ENCODE measurements around the gene ABR.
"Not testable (repeated sequence)": the region's sequence is repeated elsewhere in the genome, so short reads cannot be mapped to it uniquely, and the experiment has no call there.

ABR gene

DNA sequence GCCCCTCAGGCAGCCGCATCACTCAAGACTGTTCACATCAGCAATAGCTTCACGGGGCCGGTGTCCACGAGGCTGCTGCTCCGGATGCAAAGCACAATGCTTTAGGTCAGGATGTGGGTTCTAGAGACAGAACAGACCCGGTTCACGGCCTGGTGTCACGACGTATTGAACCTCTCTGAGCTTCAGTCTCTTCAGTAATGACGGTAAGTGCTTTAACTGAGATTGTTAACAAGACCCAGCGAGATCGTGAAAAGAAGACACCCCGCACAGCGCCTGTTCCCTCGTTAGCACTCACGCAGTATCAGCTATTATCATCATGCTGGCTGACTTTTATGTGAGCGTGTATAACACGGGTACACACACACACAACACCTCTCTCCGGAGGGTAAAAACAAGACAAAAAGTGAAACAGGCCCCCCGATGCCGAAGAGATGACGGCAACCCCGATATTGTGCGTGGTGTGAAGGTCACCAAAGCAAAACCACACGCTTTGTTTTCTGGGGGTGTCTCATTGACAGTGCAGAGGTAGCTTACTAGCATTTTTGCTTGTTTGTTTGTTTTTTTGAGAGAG lies 21.4 kb upstream of the ABR start:
- no peak for FAIRE-seq

DNA sequence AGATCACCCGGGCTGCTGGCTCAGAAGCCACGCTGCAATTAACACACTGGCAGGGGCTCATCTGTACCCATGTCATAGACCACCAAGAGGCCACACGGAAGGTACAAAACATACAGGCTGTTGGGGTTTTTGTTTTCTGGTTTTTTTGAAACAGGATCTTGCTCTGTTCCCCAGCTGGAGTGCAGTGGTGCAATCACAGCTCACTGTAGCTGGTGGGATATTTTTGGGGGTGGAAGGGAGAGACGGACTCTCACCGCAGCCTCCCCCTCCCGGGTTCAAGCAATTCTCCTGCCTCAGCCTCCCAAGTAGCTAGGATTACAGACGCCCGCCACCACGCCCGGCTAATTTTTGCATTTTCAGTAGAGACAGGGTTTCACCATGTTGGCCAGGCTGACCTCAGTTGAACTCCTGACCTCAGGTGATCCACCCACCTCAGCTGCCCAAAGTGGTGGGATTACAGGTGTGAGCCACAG lies 19.5 kb upstream of the ABR start:
- FAIRE-seq = not testable (repeated sequence)

DNA sequence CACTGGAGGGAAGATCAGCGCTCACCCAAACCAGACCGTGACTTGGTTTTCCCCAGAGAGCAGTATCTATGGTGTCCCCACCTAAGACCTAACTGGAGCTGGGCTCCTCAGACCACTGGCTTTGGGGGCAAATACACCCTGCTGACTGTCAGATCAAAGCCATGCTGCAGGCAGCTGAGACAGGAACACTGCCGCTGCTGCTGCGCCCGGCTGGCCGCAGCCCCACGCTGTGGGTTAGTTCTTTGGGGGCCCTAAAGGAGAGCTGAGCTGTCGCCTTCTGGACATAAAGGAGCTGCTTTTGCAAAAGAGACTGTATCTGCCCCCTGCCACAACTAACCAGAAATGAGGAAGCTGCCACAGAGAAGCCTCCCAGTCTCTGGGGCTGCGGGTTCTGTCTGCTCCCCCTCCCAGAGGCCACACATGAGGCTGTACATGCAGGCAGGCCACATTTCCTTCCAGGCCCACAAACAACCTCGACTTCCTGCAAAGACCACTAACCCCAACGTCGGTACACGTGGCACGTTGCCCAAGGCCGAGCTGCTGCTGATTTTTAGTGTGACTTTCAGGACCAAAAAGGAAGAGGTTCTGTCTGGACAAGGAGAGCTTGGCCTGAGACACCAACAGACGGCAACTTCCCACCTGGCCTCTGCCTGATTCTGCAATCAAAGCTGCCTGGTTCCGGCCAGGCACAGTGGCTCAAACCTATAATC lies 18.2 kb upstream of the ABR start:
- FAIRE-seq = no peak

DNA sequence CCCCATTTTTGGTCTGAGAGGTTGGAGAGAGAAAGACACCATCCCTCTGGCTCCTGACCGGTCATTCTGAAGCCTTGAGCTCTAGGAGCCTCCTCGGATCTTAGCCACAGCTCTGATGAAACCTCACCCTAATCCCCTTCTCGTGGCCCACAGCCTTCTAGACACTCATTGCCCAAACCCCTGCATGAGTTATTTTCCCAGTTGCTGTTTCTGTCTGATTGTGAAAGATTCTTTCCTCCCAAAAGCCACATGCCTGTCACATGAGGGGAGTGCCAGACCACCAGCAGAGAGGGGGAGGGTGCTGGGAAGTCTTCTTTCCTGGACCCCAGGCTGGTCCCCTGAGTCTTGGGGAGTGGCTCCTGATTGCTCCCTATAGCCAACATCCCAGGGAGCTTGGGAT lies 17.6 kb upstream of the ABR start:
- no peak for FAIRE-seq

DNA sequence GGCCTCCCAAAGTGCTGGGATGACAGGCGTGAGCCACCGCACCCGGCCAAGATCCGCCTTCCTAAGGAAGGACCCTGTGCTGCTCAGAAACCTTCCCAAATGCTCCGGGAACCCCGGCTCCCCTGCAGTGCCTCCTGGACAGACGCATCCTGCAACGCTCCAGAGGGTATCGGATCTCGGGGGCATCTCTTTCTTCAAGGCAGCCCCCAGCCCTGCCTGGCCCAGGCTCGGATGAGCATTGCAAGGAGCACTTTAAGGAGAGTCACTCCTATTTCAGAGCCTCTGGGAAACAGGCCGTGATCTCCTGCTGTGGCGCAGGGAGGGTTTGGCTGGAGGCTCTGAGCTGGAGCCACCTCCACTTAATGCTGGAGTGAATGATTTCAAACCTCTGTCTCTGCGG lies 17.2 kb upstream of the ABR start:
- no peak for FAIRE-seq

DNA sequence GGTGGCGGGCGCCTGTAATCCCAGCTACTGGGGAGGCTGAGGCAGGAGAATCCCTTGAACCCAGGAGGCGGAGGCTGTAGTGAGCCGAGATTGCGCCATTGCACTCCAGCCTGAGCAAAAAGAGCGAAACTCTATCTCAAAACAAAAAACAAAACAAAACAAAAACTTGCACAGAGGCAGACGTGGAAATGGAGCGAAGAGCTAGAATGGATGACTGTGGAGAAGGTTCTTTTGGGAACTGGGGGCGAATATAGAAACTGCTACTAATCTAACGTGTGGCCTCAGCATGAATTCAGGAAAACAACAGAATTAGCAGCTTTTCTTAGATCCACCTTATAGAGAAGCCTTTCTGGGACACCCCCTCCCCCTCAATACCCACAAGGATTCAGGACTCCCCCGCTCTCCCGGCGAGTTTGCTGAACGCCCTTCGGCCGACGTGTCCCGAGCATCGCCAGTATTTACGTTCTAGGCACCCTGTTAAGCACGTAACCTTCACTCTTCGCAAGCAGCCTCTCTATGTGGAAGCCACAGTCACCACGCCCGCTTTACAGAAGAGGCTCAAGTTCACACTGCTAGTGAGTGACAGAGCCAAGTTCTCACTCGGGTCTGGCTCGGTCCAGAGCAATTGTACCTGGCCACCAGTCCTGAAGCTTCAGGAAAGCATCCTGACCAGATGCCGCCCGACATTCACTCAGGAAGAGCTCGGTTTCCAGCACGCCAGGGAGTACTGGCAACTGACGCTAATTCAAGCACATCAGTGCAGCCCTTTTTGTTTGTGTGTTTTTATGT lies 13.3 kb upstream of the ABR start:
- FAIRE-seq = no peak

DNA sequence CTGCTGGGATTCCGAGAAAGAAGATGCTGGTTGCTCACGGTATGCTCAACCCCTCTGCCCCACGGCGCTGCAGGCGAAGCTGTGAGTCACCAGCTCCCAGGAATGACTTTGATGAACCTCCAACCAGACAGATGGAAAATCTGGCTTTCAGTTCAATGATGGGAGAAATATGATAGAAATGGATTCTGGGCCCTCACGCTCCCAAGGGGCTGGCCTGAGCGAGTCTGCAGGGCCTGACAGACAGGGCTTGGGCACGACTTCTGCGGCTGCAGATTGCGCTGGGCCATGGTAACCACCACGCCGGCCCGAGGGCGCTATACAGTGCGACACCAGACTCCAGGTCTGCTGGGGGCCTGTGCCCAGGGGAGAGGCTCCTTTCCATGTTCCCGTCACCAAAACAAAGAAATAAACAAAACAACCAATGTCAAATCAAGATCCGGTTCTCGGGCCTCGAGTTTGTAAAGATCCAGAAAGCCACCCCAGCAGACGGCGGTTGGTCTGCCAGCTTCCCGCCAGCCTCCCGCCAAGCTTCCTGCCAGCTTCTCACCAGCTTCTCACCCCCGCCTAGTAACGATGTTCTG lies 11.1 kb upstream of the ABR start:
- no peak for FAIRE-seq

DNA sequence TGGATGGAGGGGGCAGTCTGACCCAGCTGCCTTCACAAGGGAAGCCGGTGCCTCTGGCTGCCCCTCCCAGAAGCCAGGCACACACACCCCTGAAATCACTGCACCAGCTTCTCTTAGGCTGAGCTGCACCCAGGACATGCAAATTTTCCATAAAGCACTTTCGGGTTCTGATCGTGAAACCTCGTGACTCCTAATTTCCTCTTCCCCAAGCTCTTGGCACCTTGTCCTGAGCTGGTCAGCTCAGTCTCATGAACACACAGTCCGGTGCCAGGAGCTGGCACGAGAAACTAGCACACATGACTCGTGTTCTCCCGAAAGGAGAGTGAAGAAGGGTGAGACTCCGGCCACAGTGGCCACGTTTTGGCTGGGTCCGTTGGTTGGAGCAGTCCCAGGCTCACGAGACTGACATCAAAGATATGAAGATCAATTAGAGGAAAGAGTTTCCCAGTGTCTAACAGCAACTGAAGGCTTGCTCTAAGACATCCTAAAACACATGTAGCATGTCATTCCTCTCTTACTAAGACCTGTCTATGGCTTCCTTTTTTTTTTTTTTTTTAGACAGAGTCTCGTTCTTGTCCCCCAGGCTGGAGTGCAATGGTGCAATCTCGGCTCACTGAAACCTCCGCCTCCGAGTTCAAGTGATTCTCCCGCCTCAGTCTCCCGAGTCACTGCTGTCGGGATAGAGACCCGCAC lies 9.2 kb upstream of the ABR start:
- no peak for FAIRE-seq

DNA sequence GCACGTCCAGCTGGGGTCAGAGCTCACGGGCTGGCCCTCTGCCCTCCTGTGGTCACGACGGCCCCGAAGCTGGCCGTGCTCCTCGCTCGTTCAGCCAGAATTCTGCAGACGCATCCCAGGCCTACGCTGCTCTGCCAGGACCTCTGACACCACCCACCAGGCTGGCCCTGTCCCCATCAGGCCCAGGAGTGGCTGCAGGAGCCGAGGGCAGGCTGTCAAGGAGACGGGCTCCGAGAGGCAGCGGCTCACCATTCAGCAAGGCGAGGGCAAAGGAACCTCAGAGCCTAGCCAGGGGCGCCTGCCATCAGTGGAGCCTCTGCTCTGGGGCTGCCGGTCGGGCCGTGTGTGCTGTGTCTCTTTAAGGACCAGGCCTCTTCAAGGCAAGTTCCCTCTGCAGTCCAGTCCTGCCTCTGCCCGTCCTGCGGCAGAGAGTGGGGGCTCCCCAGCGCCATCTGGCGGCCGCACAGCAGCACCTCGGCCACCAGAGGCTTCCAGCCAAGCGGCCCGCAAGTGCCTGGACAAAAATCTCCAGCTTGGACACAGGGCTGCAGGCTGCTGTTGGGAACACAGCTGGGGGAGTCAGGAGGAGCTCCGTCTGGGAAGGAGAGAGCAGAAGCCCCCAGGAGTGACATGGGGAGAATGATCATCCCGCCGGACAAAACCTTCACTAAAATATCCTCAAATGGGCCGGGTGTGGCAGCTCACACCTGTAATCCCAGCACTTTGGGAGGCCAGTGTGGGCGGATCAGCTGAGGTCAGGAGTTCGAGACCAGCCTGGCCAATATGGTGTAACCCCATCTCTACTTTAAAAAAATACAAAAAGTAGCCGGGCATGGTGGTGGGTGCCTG lies 7.4 kb upstream of the ABR start:
- FAIRE-seq = no peak

DNA sequence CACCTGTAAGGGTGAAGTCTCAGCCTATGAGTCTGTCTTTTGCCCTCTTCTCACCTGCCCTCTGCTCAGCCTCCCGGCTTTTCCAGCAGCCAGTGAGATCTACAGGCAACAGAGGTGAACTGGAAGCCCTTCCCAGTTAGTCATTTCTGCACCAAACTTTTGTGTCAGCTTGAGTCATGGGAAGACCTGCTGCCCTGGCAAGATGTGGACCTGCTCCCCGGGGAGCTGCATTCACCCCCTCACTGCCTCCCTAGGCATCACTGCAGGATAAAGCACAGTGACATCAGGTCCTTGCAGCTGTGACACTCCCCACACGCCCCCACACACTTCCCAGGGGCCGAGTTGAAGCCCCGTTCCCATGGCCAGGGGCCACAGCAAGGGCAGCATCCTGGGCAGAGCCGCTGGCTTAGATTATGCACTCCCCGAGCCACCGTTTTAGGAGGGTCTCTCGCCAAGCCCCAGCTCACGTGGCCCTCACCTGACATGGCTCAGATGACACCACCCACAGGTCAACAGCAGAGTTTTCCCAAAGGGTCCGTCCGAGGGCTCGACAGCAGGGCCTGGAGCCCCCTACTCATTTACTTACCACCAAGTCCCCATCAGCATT lies 6.5 kb upstream of the ABR start:
- no peak for FAIRE-seq

DNA sequence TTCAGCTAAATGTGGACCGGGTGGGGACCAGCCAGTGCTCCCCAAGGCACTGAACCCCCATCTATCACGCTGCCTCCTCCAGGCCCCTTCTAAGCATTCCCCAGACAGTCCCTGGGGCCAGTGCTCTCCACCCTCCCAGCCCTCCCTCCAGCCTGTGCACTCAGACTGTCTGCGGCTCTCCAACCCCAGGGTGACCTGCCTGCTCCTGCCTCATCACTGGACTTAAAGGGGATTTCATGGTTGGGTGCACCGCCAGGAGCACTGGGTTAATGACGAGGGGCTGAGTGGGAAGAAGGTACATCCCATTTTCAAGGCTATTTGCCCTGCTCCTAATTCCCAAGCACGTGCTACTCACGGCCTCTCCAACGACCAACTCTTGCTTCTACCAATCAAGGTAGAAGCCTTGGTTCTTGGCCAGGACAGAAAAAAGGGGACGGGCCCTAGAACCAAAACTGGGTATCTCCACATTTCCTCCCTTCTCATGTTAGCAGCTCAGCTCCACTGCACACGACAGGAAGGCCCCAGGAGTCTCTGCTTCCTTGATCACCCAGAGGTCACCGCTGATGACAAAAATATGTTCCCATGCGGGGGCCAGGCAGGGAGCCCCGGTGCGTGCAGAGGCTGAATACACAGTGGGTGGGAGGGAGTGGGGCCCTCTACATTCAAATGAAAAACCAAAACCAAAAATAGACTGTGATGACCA lies 3.5 kb upstream of the ABR start:
- FAIRE-seq = no peak

DNA sequence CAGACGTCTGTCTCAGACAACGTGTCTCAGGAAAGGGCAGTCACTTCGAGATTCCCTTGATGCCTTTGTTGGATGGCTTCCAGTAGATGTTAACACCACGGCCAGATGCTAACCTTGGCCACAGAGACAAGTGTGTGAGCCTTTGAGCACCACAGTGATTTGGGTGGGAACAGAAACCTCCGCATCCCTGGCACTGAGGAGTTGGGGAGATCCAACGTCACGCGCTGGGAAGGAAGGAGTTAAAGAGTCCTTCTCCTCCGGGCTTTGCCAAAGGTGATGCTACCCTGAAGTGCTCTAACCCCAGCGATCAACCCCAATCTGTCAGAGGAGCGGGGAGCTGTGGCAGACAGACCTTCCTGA lies 3.0 kb upstream of the ABR start:
- FAIRE-seq = no peak

DNA sequence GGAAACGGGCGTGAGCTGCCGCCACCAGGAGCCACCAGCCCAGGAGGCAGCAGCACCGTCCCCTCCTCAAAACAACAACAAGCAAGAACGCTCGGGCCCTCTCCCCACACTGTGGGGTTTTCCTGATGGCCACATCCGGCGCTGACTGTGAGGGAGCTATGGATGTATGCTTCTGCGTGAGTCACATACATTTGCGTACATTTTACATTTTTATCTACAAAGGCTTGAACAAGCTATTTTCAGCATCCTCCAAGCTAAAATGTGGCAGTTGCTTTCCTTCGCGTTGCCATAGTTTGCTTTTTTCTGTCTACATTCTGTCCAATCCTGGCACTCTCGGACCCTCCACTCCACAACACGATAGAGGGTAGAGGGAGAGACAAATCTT lies 2.0 kb upstream of the ABR start:
- no peak for FAIRE-seq

DNA sequence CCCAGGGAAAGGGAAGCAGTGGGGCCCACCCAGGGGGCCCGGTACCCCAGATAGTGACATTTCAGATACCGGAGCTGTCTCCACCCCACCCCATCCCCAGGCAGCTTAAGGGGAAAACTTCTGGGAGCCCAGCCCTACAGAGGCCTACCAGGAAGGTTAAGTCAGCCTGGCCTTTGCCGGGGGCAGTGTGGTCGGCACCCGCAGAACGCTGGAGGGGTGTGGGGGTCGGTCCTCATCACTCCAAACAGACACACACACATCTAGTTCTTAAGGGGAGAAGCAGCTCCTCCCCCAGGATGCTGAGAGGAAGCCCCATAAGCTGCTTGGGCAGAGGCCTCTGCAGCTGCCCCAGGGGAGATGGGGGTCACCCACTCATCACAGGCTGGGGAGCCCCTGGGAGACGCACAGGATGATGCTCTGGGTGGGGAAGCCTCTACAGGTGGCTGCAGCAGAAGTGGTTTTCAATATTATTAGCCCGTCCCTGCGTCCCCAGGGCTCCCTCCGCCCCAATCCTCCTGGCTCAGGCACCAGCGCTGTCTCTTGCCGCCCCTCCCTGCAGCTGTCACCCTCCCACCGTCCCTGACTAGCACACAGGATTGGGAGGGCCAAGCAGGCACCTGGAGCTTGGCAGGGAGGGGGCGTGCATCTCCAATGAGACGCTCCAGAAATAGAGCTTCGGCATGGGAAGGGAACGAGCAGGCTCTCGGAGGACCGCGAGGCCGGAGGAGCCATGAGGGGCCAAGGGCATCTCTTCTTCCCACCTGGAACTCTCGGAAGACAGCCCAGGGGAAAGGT lies 1.4 kb upstream of the ABR start:
- FAIRE-seq = no peak

DNA sequence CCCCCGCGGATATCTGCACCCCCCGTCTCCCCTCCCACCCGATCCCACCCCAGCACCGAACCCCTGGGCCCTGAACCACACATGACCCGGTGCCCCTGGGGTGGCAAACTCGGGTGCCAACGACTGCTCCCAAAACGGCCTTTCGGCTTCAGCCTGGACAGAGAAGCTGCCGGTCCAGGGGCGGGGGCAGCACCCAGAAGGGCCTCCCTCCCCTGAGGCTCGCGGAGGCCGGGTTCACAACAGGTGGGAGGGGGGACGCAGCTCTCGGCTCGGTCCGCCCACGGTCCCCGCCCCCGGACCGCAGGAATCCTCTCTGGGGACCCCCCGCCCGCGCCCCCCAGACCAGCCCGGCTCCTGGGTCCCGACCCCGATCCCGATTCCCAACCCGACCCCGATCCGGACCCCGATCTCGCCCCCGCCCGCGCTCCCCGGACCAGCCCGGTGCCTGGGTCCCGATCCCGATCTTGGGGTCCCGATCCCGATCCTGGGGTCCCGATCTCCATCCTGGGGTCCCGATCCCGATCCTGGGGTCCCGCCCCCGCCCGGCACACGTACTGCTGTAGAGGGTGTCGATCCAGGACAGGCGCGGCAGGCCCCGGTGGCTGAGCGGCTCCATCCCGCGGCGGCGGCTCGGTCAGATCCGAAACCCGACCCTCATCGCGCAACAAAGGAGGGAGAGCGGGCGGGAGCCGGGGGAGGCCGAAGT lies 516 bp downstream of the ABR start:
- no peak for FAIRE-seq

DNA sequence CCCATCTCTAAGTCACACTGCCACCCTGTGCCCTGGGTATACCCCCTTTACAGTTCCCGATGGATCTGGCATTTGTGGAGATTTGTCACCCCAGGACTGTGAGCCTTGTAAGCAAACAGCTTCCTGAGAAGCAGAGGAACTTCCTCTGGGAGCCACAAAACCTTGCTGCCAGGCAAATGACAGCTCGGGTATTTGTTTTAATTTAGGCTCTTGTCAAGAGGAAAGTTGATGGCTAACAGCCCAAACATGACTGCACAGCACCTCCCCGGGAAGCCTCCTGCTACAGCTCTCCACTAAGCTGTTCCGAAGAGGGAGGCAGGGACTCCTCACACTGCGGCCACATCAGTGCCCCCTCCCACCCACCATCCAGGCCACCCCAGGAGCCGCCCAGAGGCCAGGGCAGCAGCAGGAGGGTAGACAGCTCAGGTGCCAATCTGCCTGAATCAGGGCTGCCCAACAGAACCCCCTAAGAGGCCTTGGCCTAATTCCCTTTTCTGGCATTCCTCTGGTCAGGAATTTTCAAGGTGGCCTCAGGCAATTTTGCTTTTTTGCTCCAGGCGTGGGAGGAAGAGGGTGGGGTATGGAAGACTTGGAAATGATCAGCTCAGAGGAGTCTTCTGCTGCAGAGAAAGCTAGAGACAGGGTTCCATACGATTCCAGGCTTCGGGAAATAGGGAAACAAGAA lies 2.6 kb downstream of the ABR start:
- FAIRE-seq = no peak

DNA sequence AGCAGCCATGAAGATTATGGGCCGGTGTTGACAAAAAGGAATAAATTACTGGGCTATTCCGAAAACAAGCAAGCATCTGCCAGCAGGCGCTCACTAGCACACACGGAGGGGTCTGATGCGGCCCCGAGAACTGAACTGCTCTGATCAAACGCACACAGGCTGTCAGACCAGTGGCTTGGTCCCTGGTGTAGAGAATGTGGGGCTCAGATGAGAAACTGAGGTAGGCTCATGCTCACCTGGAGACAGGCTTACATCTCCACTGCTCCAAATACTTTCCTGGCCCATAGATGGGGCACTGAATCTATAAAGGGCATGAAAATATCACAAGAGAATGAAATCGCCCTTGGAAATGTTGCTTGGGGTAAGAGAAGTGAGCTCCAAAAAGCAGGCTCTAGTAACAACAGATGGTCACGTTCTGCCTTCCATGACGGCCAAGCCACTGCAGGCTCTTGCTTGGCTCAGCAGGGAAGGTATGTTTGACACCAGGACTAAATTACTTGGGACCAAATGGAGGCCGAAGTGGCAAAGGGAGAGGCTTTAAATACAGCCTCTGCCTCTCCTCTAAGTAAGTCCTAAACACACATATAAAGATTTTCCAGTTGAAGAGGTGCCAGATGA lies 5.4 kb downstream of the ABR start:
- FAIRE-seq = no peak

All from colon (tissue), 2 donors.